Esophagus squamous epithelium (tissue), 4 donors: ENCODE data around the gene TSPAN13.

Experiments
- CTCF ChIP-seq, 6 experiments: fragments of 450-650 bp in 4 of 6; fragments of 200-600 bp in 2 of 6; sonication (generic) in 2 of 6; IDR thresholded peaks; one replicate each; pipeline ENCODE4 v1.5.1; 2016 to 2019; ENCODE audit warnings: antibody characterized with exemption in 6 of 6, mild to moderate bottlenecking in 4 of 6, moderate library complexity in 4 of 6
- POLR2A ChIP-seq, 4 donors: fragments of 450-650 bp; IDR thresholded peaks; one replicate each; pipeline ENCODE4 v1.6.1; 2017; ENCODE audit warnings: antibody characterized with exemption in 4 of 4, mild to moderate bottlenecking in 4 of 4, moderate library complexity in 3 of 4

DNA sequence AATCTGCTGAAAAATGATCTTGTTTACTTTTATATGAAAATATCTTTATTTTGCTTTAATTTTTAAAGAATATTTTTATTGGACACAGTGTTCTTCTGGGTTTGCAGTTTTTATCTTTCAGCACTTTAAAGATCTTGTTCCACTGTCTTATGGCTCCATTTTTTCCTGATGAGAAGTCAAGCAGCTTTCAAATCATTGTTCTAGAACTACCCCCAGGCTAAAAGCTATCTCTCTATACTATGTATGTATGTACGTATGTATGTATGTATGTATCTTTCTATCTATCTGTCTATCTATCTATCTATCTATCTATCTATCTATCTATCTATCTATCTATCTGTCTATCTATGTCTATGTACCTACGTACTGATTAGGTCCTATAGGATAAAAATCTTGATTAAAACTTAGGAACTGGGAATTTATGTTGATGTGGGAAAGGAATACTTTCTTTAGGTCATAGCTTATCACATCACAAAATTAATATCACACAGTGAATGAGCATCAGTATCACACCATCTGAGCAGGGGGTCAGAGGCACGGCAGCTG lies 35.4 kb upstream of the TSPAN13 start:
- TF ChIP-seq CTCF (IDR thresholded peaks at IDR 0.05), result no peak
- no peak for TF ChIP-seq POLR2A (IDR thresholded peaks at IDR 0.05)
